ENCODE measurements around the gene ARHGEF4.
"Not testable (repeated sequence)": the region's sequence is repeated elsewhere in the genome, so short reads cannot be mapped to it uniquely, and the experiment has no call there.

DNA sequence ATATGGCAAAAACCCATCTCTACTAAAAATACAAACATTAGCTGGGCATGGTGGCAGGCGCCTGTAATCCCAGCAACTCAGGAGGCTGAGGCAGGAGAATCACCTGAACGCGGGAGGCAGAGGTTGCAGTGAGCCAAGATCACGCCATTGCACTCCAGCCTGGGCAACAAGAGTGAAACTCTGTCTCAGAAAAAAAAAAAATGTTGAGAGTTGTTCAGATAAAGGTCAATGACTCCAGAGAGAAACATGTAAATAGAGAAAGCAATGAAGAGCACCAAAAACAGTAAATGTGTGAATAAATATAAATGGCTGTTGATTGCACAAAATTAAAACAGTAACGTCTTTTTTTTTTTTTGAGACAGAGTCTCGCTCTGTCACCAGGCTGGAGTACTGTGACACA lies 243.2 kb downstream of the ARHGEF4 start:
- TF ChIP-seq CTCF (IDR thresholded peaks at IDR 0.05; ENCODE audit: extremely low read depth in 1 of 2, insufficient read depth in 1 of 2, low read depth in 1 of 2, low read length in 2 of 2); GATA2 (IDR thresholded peaks at IDR 0.05; ENCODE audit: insufficient read depth, insufficient read length, low read depth, low read length); MAX (IDR thresholded peaks at IDR 0.05; ENCODE audit: insufficient read depth, insufficient read length); EZH2 (IDR thresholded peaks at IDR 0.05; ENCODE audit: borderline replicate concordance, low read depth, low read length, severe bottlenecking); POLR2AphosphoS5 (IDR thresholded peaks at IDR 0.05; ENCODE audit: insufficient read depth, low read depth, low read length); POLR2A (IDR thresholded peaks at IDR 0.05; ENCODE audit: low read depth, low read length): not testable (repeated sequence)

All from endothelial cell of umbilical vein (primary cell).